T-cell (primary cell): ENCODE measurements around the gene CCDC92B. TPM values are rescaled to one million over a fixed set of nuclear protein-coding genes. Genes with fewer than 3 reads are reported as not detected.

Experiments used
- ATAC-seq, 4 experiments: fragments of 200-7000 bp in 3 of 4; fragments of 150-1000 bp in 1 of 4; cut with Tn5 transposase; replicated peaks in 1 of 4; 1 replicate in 3 of 4; 2 replicates in 1 of 4; pipeline ENCODE4 v1.10.0; 2021; ENCODE audit warnings: moderate library complexity in 3 of 4, mild to moderate bottlenecking in 2 of 4, moderate number of reproducible peaks in 1 of 4
- CTCF ChIA-PET, 2 donors: fragments of 300-600 bp; sonication (Branson Sonifier 250); formaldehyde crosslinking; loops; one replicate each; lab custom pipeline; 2022; ENCODE audit warnings: antibody characterized with exemption in 2 of 2; lab: Charles Lee
- POLR2A ChIA-PET, 2 donors: fragments of 300-600 bp; sonication (Branson Sonifier 250); formaldehyde crosslinking; loops; one replicate each; lab custom pipeline; 2022; ENCODE audit warnings: antibody characterized with exemption in 2 of 2; lab: Charles Lee
- DNase-seq, 35 experiments: peaks; one replicate each; pipeline versions ENCODE4 v3.0.0 to v3.0.0-alpha.2; 2013 to 2023
- H3K27ac ChIP-seq: one replicate; pipeline ENCODE4 v1.5.1; 2013; ENCODE audit warnings: low read length
- H3K27me3 ChIP-seq, 2 experiments: replicated peaks in 1 of 2; 1 replicate in 1 of 2; 2 replicates in 1 of 2; pipeline versions ENCODE4 v1.6.1 to v1.7.0; 2013; ENCODE audit warnings: low read length in 1 of 2, mixed read lengths in 1 of 2; ENCODE audit not compliant: control insufficient read depth in 2 of 2, insufficient read depth in 2 of 2; ENCODE audit errors: extremely low read depth in 1 of 2
- H3K36me3 ChIP-seq, 2 donors: 1 replicate in 1 of 2; 2 replicates in 1 of 2; pipeline versions ENCODE4 v1.6.1 to v1.7.0; 2013; ENCODE audit warnings: low read length in 1 of 2; ENCODE audit not compliant: control insufficient read depth in 2 of 2, insufficient read depth in 1 of 2; ENCODE audit errors: extremely low read depth in 1 of 2
- H3K4me1 ChIP-seq, 2 experiments: 1 replicate in 1 of 2; 2 replicates in 1 of 2; pipeline versions ENCODE4 v1.6.1 to v1.7.0; 2013; ENCODE audit warnings: low read length in 2 of 2, mixed read lengths in 1 of 2; ENCODE audit not compliant: insufficient read depth in 2 of 2, control insufficient read depth in 1 of 2; ENCODE audit errors: extremely low read depth in 1 of 2
- H3K4me3 ChIP-seq, 2 donors: 1 replicate in 1 of 2; 2 replicates in 1 of 2; pipeline versions ENCODE4 v1.5.1 to v1.7.0; 2013; ENCODE audit warnings: mild to moderate bottlenecking in 2 of 2, low read length in 1 of 2, moderate library complexity in 1 of 2; ENCODE audit not compliant: control insufficient read depth in 1 of 2; ENCODE audit errors: extremely low read depth in 1 of 2
- H3K9me3 ChIP-seq: 2 replicates; pipeline ENCODE4 v1.7.0; 2013
- H3K27ac Mint-ChIP-seq, 2 donors: one replicate each; pipeline ENCODE4 v1.8.0; 2020 to 2021; ENCODE audit warnings: mild to moderate bottlenecking in 2 of 2, mixed read lengths in 2 of 2
- H3K27me3 Mint-ChIP-seq, 2 donors: one replicate each; pipeline ENCODE4 v1.8.0; 2021 to 2022; ENCODE audit warnings: mixed read lengths in 2 of 2
- H3K36me3 Mint-ChIP-seq: one replicate; pipeline ENCODE4 v1.8.0; 2021; ENCODE audit warnings: mixed read lengths
- H3K4me1 Mint-ChIP-seq, 3 donors: one replicate each; pipeline ENCODE4 v1.8.0; 2020 to 2022; ENCODE audit warnings: mixed read lengths in 3 of 3, mild to moderate bottlenecking in 1 of 3
- H3K4me3 Mint-ChIP-seq, 3 donors: one replicate each; pipeline ENCODE4 v1.8.0; 2020 to 2022; ENCODE audit warnings: mild to moderate bottlenecking in 3 of 3, mixed read lengths in 3 of 3, moderate library complexity in 3 of 3
- H3K9me3 Mint-ChIP-seq, 3 donors: one replicate each; pipeline ENCODE4 v1.8.0; 2020 to 2022; ENCODE audit warnings: mixed read lengths in 3 of 3
- WGBS: methylation state at CpG from one replicate; pipeline ENCODE4 v1.1.5; 2013; ENCODE audit warnings: missing lambda C conversion rate; ENCODE audit not compliant: insufficient coverage; 5-methylcytosine and 5-hydroxymethylcytosine counted together
- total RNA-seq, 35 experiments: library from RNA in 6 of 35; stranded (reverse) in 6 of 35; fragments of 120-200 nt in 1 of 35; gene quantifications; one replicate each; pipeline versions ENCODE4 v1.2.1 to v1.2.4 and lab custom pipeline; 2013 to 2026

The CCDC92B gene
- total RNA-seq, 5 donors from 2014 or later (not counting 1 experiment from before 2014, with no cell fraction given), result 0.13 to 0.53 (median 0.27) TPM; not detected in 1

- ATAC-seq (no peak), DNase-seq (no peak)
- H3K4me1 ChIP-seq, result peaks cover 0 to 47% of the 10 kb centered on the region in 2 experiments
- peaks cover 19 to 22% (median 20%) of the 10 kb centered on the region in 3 donors for H3K4me1 Mint-ChIP-seq
- CTCF ChIA-PET, result no interaction called here
- no peaks in the 10 kb centered on the region for H3K9me3 Mint-ChIP-seq
- no peaks in the 10 kb centered on the region for H3K27me3 Mint-ChIP-seq
- no peak overlapping the region for H3K4me3 Mint-ChIP-seq
- H3K36me3 Mint-ChIP-seq, result peaks cover 9% of the 10 kb centered on the region
- H3K9me3 ChIP-seq, result no peaks in the 10 kb centered on the region
- WGBS, result 94% methylated on average over 38 of the region's 38 CpGs
- H3K4me3 ChIP-seq, result no peak overlapping the region
- H3K27me3 ChIP-seq, result no peaks in the 10 kb centered on the region
- peaks cover 24% of the 10 kb centered on the region in 2 donors for H3K36me3 ChIP-seq
- no peak overlapping the region for H3K27ac Mint-ChIP-seq
- POLR2A ChIA-PET, result no interaction called here
- H3K27ac ChIP-seq, result no peak overlapping the region
Observed at GRCh38 chr17:2704031-2704889, 45.2 kb downstream of the CCDC92B start.

DNA sequence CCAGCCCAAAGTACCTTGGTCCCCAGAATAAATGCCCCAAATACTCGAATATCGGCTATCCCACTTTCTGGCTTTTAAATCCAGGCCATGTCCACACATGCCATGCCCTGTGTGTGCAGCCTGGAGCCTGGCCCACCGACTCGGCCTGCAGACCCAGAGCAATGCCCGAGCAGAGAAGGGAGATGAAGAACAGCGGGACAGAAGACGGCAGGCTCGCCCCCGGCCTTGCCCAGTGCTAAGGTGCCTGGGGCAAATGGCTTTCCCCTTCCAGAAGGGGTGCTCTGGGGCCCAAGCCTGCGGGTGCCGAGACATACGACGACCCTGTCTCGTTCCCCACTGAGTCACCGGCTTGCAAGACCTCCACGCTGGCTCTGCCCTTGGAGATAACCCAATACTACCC is 45.8 kb downstream of the CCDC92B start:
- whole genome bisulfite sequencing, result 97% methylated on average over 14 of the region's 16 CpGs
- Histone ChIP-seq H3K27me3 (no peaks in the 10 kb centered on the region), H3K4me3 (no peak overlapping the region), H3K36me3 (peaks cover 24% of the 10 kb centered on the region in 2 donors), H3K4me1 (peaks cover 0 to 40% of the 10 kb centered on the region in 2 experiments), H3K9me3 (no peaks in the 10 kb centered on the region), H3K27ac (no peak overlapping the region)
- H3K27me3 Mint-ChIP-seq, result no peaks in the 10 kb centered on the region
- POLR2A ChIA-PET, result no interaction called here
- CTCF ChIA-PET, result no interaction called here
- H3K27ac Mint-ChIP-seq, result no peak overlapping the region
- no peaks in the 10 kb centered on the region for H3K9me3 Mint-ChIP-seq
- peaks cover 9% of the 10 kb centered on the region for H3K36me3 Mint-ChIP-seq
- no peak for DNase-seq
- no peak for ATAC-seq
- no peak overlapping the region for H3K4me3 Mint-ChIP-seq
- H3K4me1 Mint-ChIP-seq, result peaks cover 13 to 16% (median 14%) of the 10 kb centered on the region in 3 donors

DNA sequence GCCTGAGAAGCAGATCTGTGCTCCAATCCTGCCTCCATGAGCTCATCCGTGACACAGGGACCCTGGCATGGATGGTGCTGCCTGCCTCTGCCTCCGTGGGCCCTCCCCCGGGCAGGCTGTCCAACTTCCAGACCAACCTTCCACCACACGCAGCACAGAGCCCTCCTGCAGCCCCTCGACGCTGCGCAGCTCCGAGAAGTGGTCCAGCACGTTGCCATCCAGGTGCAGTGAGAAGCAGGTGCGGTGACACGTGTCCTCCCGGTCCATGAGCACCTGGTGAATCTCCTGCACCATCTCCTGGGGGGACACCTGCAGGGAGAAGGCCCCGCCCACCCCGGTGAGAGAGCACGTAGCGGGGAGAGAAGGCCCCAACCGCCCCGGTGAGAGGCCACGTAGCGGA is 46.3 kb downstream of the CCDC92B start:
- peaks cover 24% of the 10 kb centered on the region in 2 donors for H3K36me3 ChIP-seq
- ChIA-PET POLR2A (no interaction called here), CTCF (interaction anchor here in 1 of 2 donors (0.7 kb wide), 1 partner anchor 371 kb away, joined by 3 read pairs; no protein-coding TSS in a partner anchor)
- Mint-ChIP-seq H3K4me3 (no peak overlapping the region), H3K27me3 (no peaks in the 10 kb centered on the region), H3K27ac (no peak overlapping the region), H3K36me3 (peaks cover 9% of the 10 kb centered on the region), H3K9me3 (no peaks in the 10 kb centered on the region), H3K4me1 (peaks cover 9 to 12% (median 10%) of the 10 kb centered on the region in 3 donors)
- H3K27ac ChIP-seq, result no peak overlapping the region
- H3K4me1 ChIP-seq, result peaks cover 0 to 36% of the 10 kb centered on the region in 2 experiments
- H3K9me3 ChIP-seq, result no peaks in the 10 kb centered on the region
- DNase-seq (no peak), ATAC-seq (no peak)
- 98% methylated on average over 12 of the region's 20 CpGs for WGBS
- no peak overlapping the region for H3K4me3 ChIP-seq
- H3K27me3 ChIP-seq, result no peaks in the 10 kb centered on the region

DNA sequence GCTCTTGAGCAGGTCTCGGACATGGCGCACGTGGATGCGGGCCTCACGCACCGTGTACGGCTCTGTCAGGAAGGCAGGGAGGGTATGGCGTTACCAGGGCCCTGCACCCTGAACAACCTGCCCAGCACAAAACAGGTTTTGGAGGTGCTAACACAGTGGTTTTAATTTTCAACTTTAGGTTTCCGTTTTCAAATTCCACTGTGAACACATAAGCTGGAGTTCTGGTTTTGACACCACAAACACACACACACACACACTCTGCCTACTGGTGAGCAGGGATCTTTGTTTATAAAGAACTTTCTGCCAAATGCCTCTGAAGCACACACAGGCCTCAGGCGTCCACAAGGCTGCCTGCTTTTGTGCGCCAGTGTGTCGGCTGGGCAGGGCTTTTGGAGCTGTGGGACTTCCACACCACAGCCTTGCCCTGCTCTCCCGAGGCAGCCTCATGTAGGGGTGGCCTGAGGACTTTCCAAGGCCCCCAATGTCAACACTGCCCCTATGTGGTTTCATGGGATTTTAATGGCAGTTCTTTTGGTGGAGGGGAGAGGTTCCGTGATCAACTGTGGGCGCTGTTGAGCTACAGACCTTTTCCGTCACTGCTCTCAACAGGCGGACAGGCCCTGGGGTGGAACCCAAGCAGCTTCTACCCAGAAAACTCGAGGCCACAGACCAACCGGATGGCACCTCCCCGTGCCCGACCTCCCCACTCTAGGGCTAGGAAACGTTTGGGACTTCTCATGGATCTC is 47.3 kb downstream of the CCDC92B start:
- Mint-ChIP-seq H3K4me1 (peaks cover 7 to 11% (median 9%) of the 10 kb centered on the region in 3 donors), H3K27me3 (no peaks in the 10 kb centered on the region), H3K36me3 (peaks cover 9% of the 10 kb centered on the region), H3K27ac (no peak overlapping the region), H3K9me3 (no peaks in the 10 kb centered on the region), H3K4me3 (no peak overlapping the region)
- DNase-seq (no peak), ATAC-seq (no peak)
- H3K4me3 ChIP-seq, result no peak overlapping the region
- H3K27ac ChIP-seq, result no peak overlapping the region
- POLR2A ChIA-PET, result interaction anchor here in 1 of 2 donors (0.6 kb wide), 1 partner anchor 1193 kb away, joined by 3 read pairs; no protein-coding TSS in a partner anchor
- no peaks in the 10 kb centered on the region for H3K27me3 ChIP-seq
- H3K4me1 ChIP-seq, result peaks cover 0 to 26% of the 10 kb centered on the region in 2 experiments
- H3K36me3 ChIP-seq, result peaks cover 27 to 28% of the 10 kb centered on the region in 2 donors
- 85% methylated on average over 13 of the region's 22 CpGs for WGBS
- no peaks in the 10 kb centered on the region for H3K9me3 ChIP-seq
- CTCF ChIA-PET, result no interaction called here

GRCh38 chr17:2701161-2701995 is 48.1 kb downstream of the CCDC92B start:
- no peak overlapping the region for H3K27ac ChIP-seq
- Mint-ChIP-seq H3K4me3 (no peak overlapping the region), H3K27ac (no peak overlapping the region), H3K4me1 (peaks cover 6 to 9% (median 7%) of the 10 kb centered on the region in 3 donors), H3K36me3 (peaks cover 9% of the 10 kb centered on the region), H3K9me3 (no peaks in the 10 kb centered on the region), H3K27me3 (no peaks in the 10 kb centered on the region)
- H3K27me3 ChIP-seq, result no peaks in the 10 kb centered on the region
- 96% methylated on average over 40 of the region's 41 CpGs for WGBS
- ChIA-PET CTCF (no interaction called here), POLR2A (no interaction called here)
- ATAC-seq (no peak), DNase-seq (no peak)
- H3K36me3 ChIP-seq, result peaks cover 31 to 32% of the 10 kb centered on the region in 2 donors
- H3K4me3 ChIP-seq, result no peak overlapping the region
- no peaks in the 10 kb centered on the region for H3K9me3 ChIP-seq
- peaks cover 0 to 18% of the 10 kb centered on the region in 2 experiments for H3K4me1 ChIP-seq
